SK-N-SH (cell line): ENCODE results near the gene ITSN2. TPM values are rescaled to one million over a fixed set of nuclear protein-coding genes. Genes with fewer than 3 reads are reported as not detected.

Experiments
- CTCF ChIA-PET: fragments of 300-600, 350-600 bp; formaldehyde crosslinking; extraction: SDS; loops from one replicate; lab custom pipeline; 2021; lab: Yijun Ruan, JAX
- POLR2A ChIA-PET: fragments of 350-600 bp; sonication (Branson Sonifier 250); formaldehyde crosslinking; extraction: SDS; loops from one replicate; lab custom pipeline; 2020; ENCODE audit warnings: antibody characterized with exemption, inconsistent platforms; lab: Yijun Ruan, JAX
- DNase-seq: peaks from one replicate; pipeline ENCODE4 v3.0.0; 2012
- H2AFZ ChIP-seq: fragments of 200-600 bp; sonication (generic); 2 replicates; pipeline ENCODE4 v1.8.1; 2016; ENCODE audit warnings: antibody characterized with exemption, mild to moderate bottlenecking, low read depth
- H3F3A ChIP-seq: fragments of 200-600 bp; sonication (generic); replicated peaks from 2 replicates; pipeline ENCODE3; 2016; ENCODE audit warnings: antibody characterized with exemption, mild to moderate bottlenecking; ENCODE audit not compliant: insufficient read depth
- H3K27ac ChIP-seq, 2 experiments: fragments of 200-500 bp in 1 of 2; fragments of 200-600 bp in 1 of 2; sonication (Bioruptor generic) in 1 of 2; sonication (generic), shearing (Covaris generic) in 1 of 2; 2 replicates each; pipeline versions ENCODE4 v1.5.1 to v1.6.1; 2014 to 2016; ENCODE audit warnings: low read depth in 2 of 2, inconsistent platforms in 1 of 2, low read length in 1 of 2, mild to moderate bottlenecking in 1 of 2, mixed read lengths in 1 of 2
- H3K27me3 ChIP-seq: fragments of 200-600 bp; sonication (generic), shearing (Covaris generic); 2 replicates; pipeline ENCODE4 v1.6.1; 2016; ENCODE audit warnings: mixed run types; ENCODE audit not compliant: insufficient read depth
- H3K36me3 ChIP-seq, 2 experiments: fragments of 200-500 bp in 1 of 2; fragments of 200-600 bp in 1 of 2; sonication (Bioruptor generic) in 1 of 2; sonication (generic) in 1 of 2; replicated peaks in 1 of 2; 2 replicates each; pipeline versions ENCODE3 to v1.5.1; 2014 to 2016; ENCODE audit warnings: low read length in 1 of 2, mild to moderate bottlenecking in 1 of 2; ENCODE audit not compliant: insufficient read depth in 2 of 2, control insufficient read depth in 1 of 2
- H3K4me1 ChIP-seq, 2 experiments: fragments of 200-500 bp in 1 of 2; fragments of 200-600 bp in 1 of 2; sonication (Bioruptor generic) in 1 of 2; sonication (generic), shearing (Covaris generic) in 1 of 2; 2 replicates each; pipeline versions ENCODE4 v1.5.1 to v1.6.1; 2014 to 2016; ENCODE audit warnings: low read depth in 1 of 2, low read length in 1 of 2, mixed run types in 1 of 2; ENCODE audit not compliant: insufficient read depth in 2 of 2, control insufficient read depth in 1 of 2
- H3K4me2 ChIP-seq: fragments of 200-600 bp; sonication (generic), shearing (Covaris generic); 2 replicates; pipeline ENCODE4 v1.6.1; 2017; ENCODE audit warnings: mixed run types
- H3K4me3 ChIP-seq, 2 experiments: fragments of 200-500 bp in 1 of 2; fragments of 200-600 bp in 1 of 2; sonication (Bioruptor generic) in 1 of 2; sonication (generic), shearing (Covaris generic) in 1 of 2; 2 replicates each; pipeline versions ENCODE4 v1.5.1 to v1.8.1; 2014 to 2016; ENCODE audit warnings: low read depth in 2 of 2, inconsistent platforms in 1 of 2, low read length in 1 of 2, mild to moderate bottlenecking in 1 of 2, mixed read lengths in 1 of 2, moderate library complexity in 1 of 2
- H3K79me2 ChIP-seq: fragments of 200-600 bp; sonication (generic); 2 replicates; pipeline ENCODE4 v1.8.1; 2017; ENCODE audit warnings: mild to moderate bottlenecking; ENCODE audit not compliant: insufficient read depth
- H3K9ac ChIP-seq: fragments of 200-600 bp; sonication (generic); 2 replicates; pipeline ENCODE4 v1.6.1; 2017; ENCODE audit warnings: mixed run types
- H3K9me2 ChIP-seq: fragments of 200-600 bp; sonication (generic); 2 replicates; pipeline ENCODE4 v1.6.1; 2017; ENCODE audit warnings: mixed run types
- H3K9me3 ChIP-seq: fragments of 200-600 bp; sonication (generic); 2 replicates; pipeline ENCODE4 v1.6.1; 2017; ENCODE audit warnings: mixed run types, mild to moderate bottlenecking, moderate library complexity
- H4K20me1 ChIP-seq: fragments of 200-600 bp; sonication (generic); 2 replicates; pipeline ENCODE4 v1.6.1; 2017; ENCODE audit warnings: mild to moderate bottlenecking, mixed run types; ENCODE audit not compliant: insufficient read depth
- CHD2 ChIP-seq: fragments of 150-350 bp; IDR thresholded peaks from 2 replicates; pipeline ENCODE4 v1.6.1; 2018; ENCODE audit warnings: low read length; ENCODE audit not compliant: partially characterized antibody
- FOSL2 ChIP-seq: IDR thresholded peaks from 2 replicates; pipeline ENCODE4 v1.4.0; 2012; ENCODE audit warnings: low read depth, mild to moderate bottlenecking, moderate library complexity, borderline replicate concordance
- FOXM1 ChIP-seq: IDR thresholded peaks from 2 replicates; pipeline ENCODE4 v1.4.0; 2012; ENCODE audit warnings: low read depth, mild to moderate bottlenecking
- GABPA ChIP-seq: IDR thresholded peaks from 2 replicates; pipeline ENCODE4 v1.4.0; 2012; ENCODE audit warnings: low read depth, mild to moderate bottlenecking
- JUND ChIP-seq: IDR thresholded peaks from 2 replicates; pipeline ENCODE4 v1.4.0; 2012
- NFIC ChIP-seq: IDR thresholded peaks from 2 replicates; pipeline ENCODE4 v1.4.0; 2012; ENCODE audit warnings: borderline replicate concordance
- NRF1 ChIP-seq: IDR thresholded peaks from 2 replicates; pipeline ENCODE4 v1.6.1; 2012; ENCODE audit warnings: low read depth, mild to moderate bottlenecking, low read length
- PBX3 ChIP-seq: IDR thresholded peaks from 2 replicates; pipeline ENCODE4; 2012
- RCOR1 ChIP-seq: fragments of 150-350 bp; IDR thresholded peaks from 2 replicates; pipeline ENCODE4 v1.6.1; 2017; ENCODE audit warnings: antibody characterized with exemption, low read length
- REST ChIP-seq: IDR thresholded peaks from 2 replicates; pipeline ENCODE4 v1.6.1; 2012; ENCODE audit warnings: mild to moderate bottlenecking, low read depth, low read length, moderate library complexity
- RFX5 ChIP-seq: IDR thresholded peaks from 2 replicates; pipeline ENCODE4 v1.6.1; 2012; ENCODE audit warnings: mild to moderate bottlenecking, improper control_type of control experiment, low read length
- RXRA ChIP-seq: IDR thresholded peaks from 2 replicates; pipeline ENCODE4 v1.4.0; 2012; ENCODE audit warnings: low read depth, mild to moderate bottlenecking, borderline replicate concordance
- TCF12 ChIP-seq: IDR thresholded peaks from 2 replicates; pipeline ENCODE4 v1.4.0; 2012
- TEAD4 ChIP-seq: IDR thresholded peaks from 2 replicates; pipeline ENCODE4 v1.4.0; 2012; ENCODE audit warnings: mild to moderate bottlenecking, borderline replicate concordance; ENCODE audit not compliant: insufficient read depth
- WGBS: methylation state at CpG from one replicate; pipeline ENCODE4 v1.1.6; 2017; ENCODE audit warnings: low lambda C conversion rate; 5-methylcytosine and 5-hydroxymethylcytosine counted together
- polyA plus RNA-seq, 3 experiments: library from polyadenylated mRNA; depleted of rRNA; stranded (reverse); fragments of >200 nt; gene quantifications; 2 replicates each; pipeline ENCODE4 v1.2.3, GENCODE V29; 2012
- TF ChIP-seq, protein P1 (sequence below): IDR thresholded peaks from 2 replicates; pipeline ENCODE4 v1.4.0; 2012; ENCODE audit warnings: low read depth

The ITSN2 gene
- polyA plus RNA-seq, 1 of the 3 experiments (the other 2 are of a cell fraction) = 11.9 TPM

DNA sequence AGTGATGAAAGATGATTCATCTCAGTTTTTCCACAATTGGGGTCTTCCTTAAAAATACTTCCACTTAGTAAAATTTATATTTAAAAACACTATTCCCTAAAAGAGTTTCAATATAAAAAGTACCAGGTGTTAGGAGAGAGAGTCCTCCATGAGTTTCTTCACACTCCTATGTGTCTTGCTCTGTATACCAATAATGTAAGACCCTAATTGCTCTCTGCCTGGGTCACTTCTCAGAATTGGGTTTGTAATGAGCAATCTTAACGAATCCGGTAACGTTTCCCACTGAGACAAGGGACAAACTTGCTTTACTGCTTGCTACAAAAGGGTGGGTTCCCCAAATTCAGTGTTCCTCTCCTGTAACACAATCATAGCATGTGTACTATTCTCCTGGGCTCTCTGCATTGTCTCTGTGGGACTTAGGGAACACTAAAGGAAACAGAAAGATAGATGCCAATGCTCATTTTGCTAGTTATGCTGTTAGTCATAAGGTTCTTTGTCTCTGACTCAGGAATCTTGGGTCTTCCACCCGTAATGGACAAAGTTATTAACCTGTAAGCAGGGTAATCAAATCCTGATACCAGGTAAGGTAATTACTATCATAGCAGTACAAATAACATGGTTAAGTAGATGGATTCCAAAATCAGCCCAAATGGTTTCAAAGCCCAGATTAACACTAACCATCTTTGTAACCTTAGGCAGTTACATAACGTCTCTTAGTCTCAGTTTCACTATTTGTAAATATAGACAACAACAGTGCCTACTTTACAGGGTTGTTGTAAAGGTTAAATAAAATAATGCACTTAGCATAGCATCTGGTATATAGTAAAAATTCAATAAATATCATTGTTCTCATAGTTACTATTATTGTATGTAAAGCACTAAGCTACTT is 46.3 kb downstream of the ITSN2 start:
- peaks cover 17 to 29% of the 10 kb centered on the region in 2 experiments for H3K36me3 ChIP-seq
- H3K4me1 ChIP-seq = peaks cover 2 to 6% of the 10 kb centered on the region in 2 experiments; a peak in 1 of 4 replicates
- no peak for DNase-seq
- H3K79me2 ChIP-seq = no peaks in the 10 kb centered on the region; the same call in 1 of the 2 replicates
- H3K9ac ChIP-seq = no peak overlapping the region
- H3F3A ChIP-seq = no peaks in the 10 kb centered on the region
- ChIA-PET CTCF (no interaction called here), POLR2A (no interaction called here)
- no peaks in the 10 kb centered on the region for H3K27me3 ChIP-seq
- no peak overlapping the region for H2AFZ ChIP-seq
- H3K9me3 ChIP-seq = no peaks in the 10 kb centered on the region
- no peaks in the 10 kb centered on the region for H3K9me2 ChIP-seq
- H3K4me3 ChIP-seq = no peak overlapping the region
- H3K4me2 ChIP-seq = peak overlapping the region; percentile 1; the same call in 1 of the 2 replicates
- WGBS = 72% methylated on average over 5 of the region's 5 CpGs
- H4K20me1 ChIP-seq = no peaks in the 10 kb centered on the region
- TF ChIP-seq RFX5 = no peak
- no peak for TF ChIP-seq RXRA
- peak; percentile 40; the same call in 1 of the 2 replicates for TF ChIP-seq PBX3
- TF ChIP-seq NFIC = no peak
- TF ChIP-seq, protein P1, sequence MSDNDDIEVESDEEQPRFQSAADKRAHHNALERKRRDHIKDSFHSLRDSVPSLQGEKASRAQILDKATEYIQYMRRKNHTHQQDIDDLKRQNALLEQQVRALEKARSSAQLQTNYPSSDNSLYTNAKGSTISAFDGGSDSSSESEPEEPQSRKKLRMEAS = no peak
- peak; percentile 40 for TF ChIP-seq TCF12
- 0 out of 2 replicates have a peak, but pooled peaks have one; percentile 8 for TF ChIP-seq TEAD4
- no peak for TF ChIP-seq REST
- peak; percentile 58 for TF ChIP-seq FOSL2
- TF ChIP-seq RCOR1 = no peak
- no peak for TF ChIP-seq NRF1
- no peak for TF ChIP-seq FOXM1
- TF ChIP-seq JUND = peak; percentile 39
- TF ChIP-seq CHD2 = no peak
- no peak for TF ChIP-seq GABPA
- H3K27ac ChIP-seq = peak overlapping the region in 1 of 2 experiments; percentile 29; a peak in 2 of 4 replicates
